ENCODE data around the gene TMEM8B. TPM values are rescaled to one million over a fixed set of nuclear protein-coding genes. Genes with fewer than 3 reads are reported as not detected.

Gene TMEM8B, protein sequence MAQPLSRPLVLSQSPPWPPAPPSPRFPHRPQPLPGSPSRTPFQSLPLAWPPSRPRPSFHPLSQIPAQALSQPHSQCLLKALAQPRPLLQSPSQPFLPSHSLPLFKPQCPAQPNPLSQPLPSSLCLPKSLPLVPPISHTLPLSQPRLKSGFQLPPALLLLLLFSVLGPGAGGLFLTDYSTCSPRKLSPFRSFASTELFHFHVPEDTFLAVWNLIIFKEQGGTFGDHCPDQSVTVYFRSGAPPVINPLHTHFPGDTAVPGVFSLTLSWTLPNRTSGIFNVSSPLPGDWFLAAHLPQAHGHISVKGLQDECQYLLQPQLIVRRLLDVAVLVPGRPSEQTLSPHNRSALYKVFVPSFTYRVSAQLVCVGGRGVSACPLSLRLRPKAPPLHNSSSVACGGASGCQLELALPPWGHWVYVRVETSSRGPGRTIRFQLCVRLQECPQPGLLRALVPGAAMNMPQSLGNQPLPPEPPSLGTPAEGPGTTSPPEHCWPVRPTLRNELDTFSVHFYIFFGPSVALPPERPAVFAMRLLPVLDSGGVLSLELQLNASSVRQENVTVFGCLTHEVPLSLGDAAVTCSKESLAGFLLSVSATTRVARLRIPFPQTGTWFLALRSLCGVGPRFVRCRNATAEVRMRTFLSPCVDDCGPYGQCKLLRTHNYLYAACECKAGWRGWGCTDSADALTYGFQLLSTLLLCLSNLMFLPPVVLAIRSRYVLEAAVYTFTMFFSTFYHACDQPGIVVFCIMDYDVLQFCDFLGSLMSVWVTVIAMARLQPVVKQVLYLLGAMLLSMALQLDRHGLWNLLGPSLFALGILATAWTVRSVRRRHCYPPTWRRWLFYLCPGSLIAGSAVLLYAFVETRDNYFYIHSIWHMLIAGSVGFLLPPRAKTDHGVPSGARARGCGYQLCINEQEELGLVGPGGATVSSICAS
- 1 to 10 TPM; 2.2 to 8.4 (median 5.4) TPM for total RNA-seq

DNA sequence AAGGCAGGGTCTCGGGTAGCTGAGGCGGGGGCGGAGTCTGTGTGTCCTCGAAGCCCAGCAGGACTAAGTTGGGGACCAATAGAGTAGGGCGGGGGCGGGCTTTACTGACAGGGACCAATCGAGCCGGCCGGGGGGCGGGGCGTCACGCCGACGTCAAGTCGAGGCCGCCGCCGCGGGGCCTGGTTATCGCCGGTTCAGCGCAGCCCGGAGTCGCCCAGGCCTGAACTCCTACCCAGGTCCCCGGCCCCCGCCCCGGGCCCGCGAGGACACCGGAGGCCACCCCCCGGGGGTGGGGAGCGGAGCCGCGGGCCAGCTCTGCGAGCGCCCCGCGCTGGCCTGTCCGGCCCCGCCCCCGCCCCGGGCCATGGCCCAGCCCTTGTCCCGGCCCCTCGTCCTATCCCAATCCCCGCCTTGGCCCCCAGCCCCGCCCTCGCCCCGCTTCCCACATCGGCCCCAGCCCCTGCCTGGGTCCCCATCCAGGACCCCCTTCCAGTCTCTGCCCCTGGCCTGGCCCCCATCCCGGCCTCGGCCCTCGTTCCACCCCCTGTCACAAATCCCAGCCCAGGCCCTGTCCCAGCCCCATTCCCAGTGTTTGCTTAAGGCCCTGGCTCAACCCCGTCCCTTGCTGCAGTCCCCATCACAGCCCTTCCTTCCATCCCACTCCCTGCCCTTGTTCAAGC lies at the start of gene TMEM8B:
TSS of gene TMEM8B (plus strand) at position 145 of the 680 bp plus-strand sequence. CDS start at position 365, 220 bp downstream.
- peak; percentile 97 to 100 for DNase-seq (ENCODE audit: low spot score in 2 of 2)
- TF ChIP-seq POLR2A (IDR thresholded peaks at IDR 0.05) = no peak
- TF ChIP-seq, protein P1, sequence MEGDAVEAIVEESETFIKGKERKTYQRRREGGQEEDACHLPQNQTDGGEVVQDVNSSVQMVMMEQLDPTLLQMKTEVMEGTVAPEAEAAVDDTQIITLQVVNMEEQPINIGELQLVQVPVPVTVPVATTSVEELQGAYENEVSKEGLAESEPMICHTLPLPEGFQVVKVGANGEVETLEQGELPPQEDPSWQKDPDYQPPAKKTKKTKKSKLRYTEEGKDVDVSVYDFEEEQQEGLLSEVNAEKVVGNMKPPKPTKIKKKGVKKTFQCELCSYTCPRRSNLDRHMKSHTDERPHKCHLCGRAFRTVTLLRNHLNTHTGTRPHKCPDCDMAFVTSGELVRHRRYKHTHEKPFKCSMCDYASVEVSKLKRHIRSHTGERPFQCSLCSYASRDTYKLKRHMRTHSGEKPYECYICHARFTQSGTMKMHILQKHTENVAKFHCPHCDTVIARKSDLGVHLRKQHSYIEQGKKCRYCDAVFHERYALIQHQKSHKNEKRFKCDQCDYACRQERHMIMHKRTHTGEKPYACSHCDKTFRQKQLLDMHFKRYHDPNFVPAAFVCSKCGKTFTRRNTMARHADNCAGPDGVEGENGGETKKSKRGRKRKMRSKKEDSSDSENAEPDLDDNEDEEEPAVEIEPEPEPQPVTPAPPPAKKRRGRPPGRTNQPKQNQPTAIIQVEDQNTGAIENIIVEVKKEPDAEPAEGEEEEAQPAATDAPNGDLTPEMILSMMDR (IDR thresholded peaks at IDR 0.05) = no peak
- intact Hi-C loops (cut with DNase I; ENCODE audit: low total_unique reads) = no loop called here
- peak within 1 kb of the TSS; percentile 44 for H3K4me3 ChIP-seq (ENCODE audit: low read depth, poor library complexity, severe bottlenecking)
- 2% methylated on average over 16 to 28 of the region's 53 CpGs for WGBS, 2 donors

DNA sequence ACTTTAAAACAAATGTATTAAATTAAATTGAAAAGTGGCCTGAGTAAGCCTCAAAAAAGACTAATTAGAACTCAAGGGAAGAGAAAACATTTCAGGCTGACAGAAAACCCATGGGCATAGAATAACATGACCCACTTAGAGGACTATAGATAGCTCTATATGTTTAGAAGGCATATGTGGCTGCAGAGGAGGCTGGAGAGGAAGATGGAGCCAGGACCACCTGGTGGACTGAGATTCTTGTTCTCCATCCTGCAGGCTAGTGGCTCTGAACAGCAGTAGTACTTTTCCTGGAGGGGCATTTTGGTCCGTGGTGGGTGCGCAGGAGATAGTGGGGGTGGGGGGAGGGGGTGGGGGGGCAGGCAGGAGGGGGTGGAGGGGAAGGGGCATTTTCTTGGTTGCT lies 48.0 kb upstream of the TMEM8B start:
- intact Hi-C loops (cut with DNase I; ENCODE audit: low total_unique reads) = no loop called here

DNA sequence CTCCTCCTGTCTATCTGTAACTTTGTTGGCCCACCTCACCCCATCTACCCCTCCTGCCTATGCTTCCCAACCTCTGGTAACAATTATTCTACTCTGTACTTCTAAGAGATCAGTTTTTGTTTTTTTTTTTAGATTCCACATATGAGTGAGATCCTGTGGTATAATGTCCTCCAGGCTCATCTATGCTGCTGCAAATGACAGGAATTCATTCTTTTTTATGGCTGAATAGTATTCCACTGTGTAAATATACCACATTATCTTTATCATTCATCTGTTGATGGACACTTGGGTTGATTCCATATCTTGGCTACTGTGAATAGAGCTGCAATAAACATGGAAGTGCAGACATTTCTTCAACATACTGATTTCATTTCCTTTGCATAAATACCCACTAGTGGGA lies 45.6 kb upstream of the TMEM8B start:
- intact Hi-C loops (cut with DNase I; ENCODE audit: low total_unique reads) = no loop called here
- TF ChIP-seq, protein P1 (IDR thresholded peaks at IDR 0.05) = no peak
- no peak for TF ChIP-seq POLR2A (IDR thresholded peaks at IDR 0.05)
- no peak overlapping the region for H3K4me3 ChIP-seq (ENCODE audit: low read depth, poor library complexity, severe bottlenecking)
- DNase-seq (ENCODE audit: low spot score in 2 of 2) = no peak

More for the DNA sequence above, 48.0 kb upstream of the TMEM8B start:
- no peak for DNase-seq (ENCODE audit: low spot score in 2 of 2)
- TF ChIP-seq, protein P1 (IDR thresholded peaks at IDR 0.05) = no peak
- no peak for TF ChIP-seq POLR2A (IDR thresholded peaks at IDR 0.05)
- no peak overlapping the region for H3K4me3 ChIP-seq (ENCODE audit: low read depth, poor library complexity, severe bottlenecking)
- 67 to 85% methylated on average over 2 of the region's 2 CpGs for WGBS, 2 donors

DNA sequence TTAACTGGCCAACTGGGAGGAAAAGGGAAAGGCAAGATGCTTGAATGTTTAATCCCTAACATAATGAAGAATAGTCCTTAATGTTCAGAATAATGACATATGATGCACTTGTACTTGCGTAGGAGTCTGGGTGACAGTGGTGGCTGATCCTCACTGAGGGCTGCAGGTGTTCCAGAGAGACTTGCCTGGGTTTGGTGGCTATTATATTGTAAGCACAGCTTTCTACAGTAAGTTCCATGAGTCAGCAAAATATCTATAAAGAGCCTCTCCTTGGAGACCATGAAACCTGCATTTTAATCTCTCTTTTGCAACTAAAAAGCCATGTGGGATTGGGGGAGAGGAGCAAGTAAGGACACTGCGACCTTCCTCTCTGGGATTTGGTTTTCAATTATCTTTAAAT lies 39.5 kb upstream of the TMEM8B start:
- TF ChIP-seq, protein P1 (IDR thresholded peaks at IDR 0.05) = no peak
- TF ChIP-seq POLR2A (IDR thresholded peaks at IDR 0.05) = no peak
- no peak for DNase-seq (ENCODE audit: low spot score in 2 of 2)
- 88 to 93% methylated on average over 2 of the region's 2 CpGs for WGBS, 2 donors
- H3K4me3 ChIP-seq (ENCODE audit: low read depth, poor library complexity, severe bottlenecking) = no peak overlapping the region
- intact Hi-C loops (cut with DNase I; ENCODE audit: low total_unique reads) = no loop called here

DNA sequence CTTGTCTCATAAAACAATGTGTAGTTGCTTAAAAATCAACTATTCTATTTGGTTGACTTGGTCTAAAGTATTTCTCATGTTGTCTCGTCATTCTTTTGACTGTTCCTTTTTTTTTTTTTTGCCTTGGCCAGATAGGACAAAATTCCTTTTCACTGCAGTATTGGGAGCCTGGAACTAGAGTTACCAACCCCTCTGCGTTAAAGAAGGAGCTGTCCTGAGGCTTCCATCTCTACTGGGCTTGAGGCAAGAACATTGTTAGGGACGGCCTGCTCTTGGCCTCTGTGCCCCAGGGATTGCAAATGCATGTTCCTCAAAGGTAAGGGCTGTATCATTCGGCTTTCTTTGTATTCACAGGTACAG lies 39.0 kb upstream of the TMEM8B start:
- intact Hi-C loops (cut with DNase I; ENCODE audit: low total_unique reads) = loop anchor here (5.0 kb wide), 2 partner anchors 92 to 157 kb away; no protein-coding TSS in a partner anchor
- TF ChIP-seq, protein P1 (IDR thresholded peaks at IDR 0.05) = no peak
- no peak for TF ChIP-seq POLR2A (IDR thresholded peaks at IDR 0.05)
- 26 to 30% methylated on average over 4 of the region's 4 CpGs for WGBS, 2 donors
- no peak for DNase-seq (ENCODE audit: low spot score in 2 of 2)
- H3K4me3 ChIP-seq (ENCODE audit: low read depth, poor library complexity, severe bottlenecking) = no peak overlapping the region

Data from lower leg skin (tissue), 4 donors.